SK-N-SH treated with all-trans-retinoic acid at 6 μM for 48 hours (cell line): ENCODE data around the gene MMP26.

Experiments
- ARNTL ChIP-seq: fragments of 450-650 bp; formaldehyde crosslinking; IDR thresholded peaks from 2 replicates; pipeline ENCODE4 v1.5.0; 2020; ENCODE audit warnings: low read depth, mild to moderate bottlenecking, moderate library complexity, borderline replicate concordance
- CSDC2 ChIP-seq: fragments of 250-450 bp; sonication (Bioruptor Pico); IDR thresholded peaks from 2 replicates; pipeline ENCODE4 v1.5.0; 2020; ENCODE audit warnings: mild to moderate bottlenecking, moderate library complexity
- RARB ChIP-seq: fragments of 250-450 bp; sonication (Bioruptor Pico); IDR thresholded peaks from 2 replicates; pipeline ENCODE4 v1.8.0; 2021; ENCODE audit warnings: mild to moderate bottlenecking, moderate library complexity
- TSHZ2 ChIP-seq: fragments of 250-450 bp; sonication (Bioruptor Pico); IDR thresholded peaks from 2 replicates; pipeline ENCODE4 v1.5.0; 2020; ENCODE audit warnings: mild to moderate bottlenecking, moderate library complexity
- TF ChIP-seq, protein P1 (sequence below): fragments of 250-450 bp; sonication (Bioruptor Pico); IDR thresholded peaks from 2 replicates; pipeline ENCODE4 v1.5.1; 2020; ENCODE audit warnings: low read depth, mild to moderate bottlenecking, moderate library complexity

- no peak for TF ChIP-seq RARB (CRISPR knock-in tag)
- TF ChIP-seq, protein P1, sequence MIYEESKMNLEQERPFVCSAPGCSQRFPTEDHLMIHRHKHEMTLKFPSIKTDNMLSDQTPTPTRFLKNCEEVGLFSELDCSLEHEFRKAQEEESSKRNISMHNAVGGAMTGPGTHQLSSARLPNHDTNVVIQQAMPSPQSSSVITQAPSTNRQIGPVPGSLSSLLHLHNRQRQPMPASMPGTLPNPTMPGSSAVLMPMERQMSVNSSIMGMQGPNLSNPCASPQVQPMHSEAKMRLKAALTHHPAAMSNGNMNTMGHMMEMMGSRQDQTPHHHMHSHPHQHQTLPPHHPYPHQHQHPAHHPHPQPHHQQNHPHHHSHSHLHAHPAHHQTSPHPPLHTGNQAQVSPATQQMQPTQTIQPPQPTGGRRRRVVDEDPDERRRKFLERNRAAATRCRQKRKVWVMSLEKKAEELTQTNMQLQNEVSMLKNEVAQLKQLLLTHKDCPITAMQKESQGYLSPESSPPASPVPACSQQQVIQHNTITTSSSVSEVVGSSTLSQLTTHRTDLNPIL (CRISPR knock-in tag), result no peak
- no peak for TF ChIP-seq TSHZ2 (CRISPR knock-in tag)
- TF ChIP-seq ARNTL (CRISPR knock-in tag), result no peak
- no peak for TF ChIP-seq CSDC2 (CRISPR knock-in tag)
These were observed 7.0 kb upstream of the MMP26 start, which contains the start of gene OR51E2 for GRCh38 chr11:4697585-4697984.
